HuH-7.5 (cell line): Measurements from ENCODE around the gene CDKL5.
A peak's percentile ranks its signal among the peaks of the same experiment; 100 is the strongest.

ENCODE experiments used
- DNase-seq: peaks from one replicate; pipeline ENCODE4 v3.0.0; 2011; ENCODE audit warnings: low spot score

CDKL5 gene

GRCh38 chrX:18647621-18648020 lies 222.2 kb downstream of the CDKL5 start:
- DNase-seq, result no peak

GRCh38 chrX:18649498-18649951 lies 224.1 kb downstream of the CDKL5 start:
- no peak for DNase-seq

GRCh38 chrX:18650662-18651061 lies 225.3 kb downstream of the CDKL5 start:
- DNase-seq, result no peak

GRCh38 chrX:18652636-18653035 lies 227.2 kb downstream of the CDKL5 start:
- no peak for DNase-seq

- no peak for DNase-seq
Observed at GRCh38 chrX:18654875-18655836, 229.7 kb downstream of the CDKL5 start.

GRCh38 chrX:18661273-18661672 lies 235.9 kb downstream of the CDKL5 start:
- no peak for DNase-seq

- DNase-seq, result peak; percentile 10
Observed at GRCh38 chrX:18664947-18665346, 239.5 kb downstream of the CDKL5 start.

GRCh38 chrX:18666614-18667013 lies 241.2 kb downstream of the CDKL5 start:
- no peak for DNase-seq

GRCh38 chrX:18668071-18668835 lies 242.8 kb downstream of the CDKL5 start:
- no peak for DNase-seq

- DNase-seq, result no peak
Observed at GRCh38 chrX:18672008-18672407, 246.6 kb downstream of the CDKL5 start, which contains the start of gene RS1. TSS of gene RS1 (minus strand) at chrX:18672108. CDS start at chrX:18672068, 40 bp downstream.

- DNase-seq, result peak; percentile 13
Observed at GRCh38 chrX:18674417-18674787, 249.0 kb downstream of the CDKL5 start.

GRCh38 chrX:18674788-18675735 lies 249.7 kb downstream of the CDKL5 start:
- DNase-seq, result peak; percentile 47

GRCh38 chrX:18676050-18676449 lies 250.6 kb downstream of the CDKL5 start:
- DNase-seq, result no peak

- peak; percentile 61 for DNase-seq
Observed at GRCh38 chrX:18676470-18676869, 251.1 kb downstream of the CDKL5 start.

GRCh38 chrX:18677161-18677869 lies 251.9 kb downstream of the CDKL5 start:
- DNase-seq, result no peak

- DNase-seq, result no peak
Observed at GRCh38 chrX:18681996-18682395, 256.6 kb downstream of the CDKL5 start.

- DNase-seq, result no peak
Observed at GRCh38 chrX:18682979-18683387, 257.6 kb downstream of the CDKL5 start.

- DNase-seq, result no peak
Observed at GRCh38 chrX:18687856-18688495, 262.6 kb downstream of the CDKL5 start.

GRCh38 chrX:18691431-18691830 lies 266.0 kb downstream of the CDKL5 start:
- DNase-seq, result no peak

- no peak for DNase-seq
Observed at GRCh38 chrX:18692541-18692940, 267.1 kb downstream of the CDKL5 start.

- no peak for DNase-seq
Observed at GRCh38 chrX:18696653-18697052, 271.2 kb downstream of the CDKL5 start.
